WTC11 (cell line): ENCODE measurements around the gene SERPING1. TPM values are rescaled to one million over a fixed set of nuclear protein-coding genes. Genes with fewer than 3 reads are reported as not detected.

Experiments
- ATAC-seq: fragments of 200-7000 bp; cut with Tn5 transposase; 2 replicates; pipeline ENCODE4 v1.10.0; 2021; ENCODE audit warnings: mild to moderate bottlenecking, moderate library complexity
- CTCF ChIA-PET: fragments of 300-600 bp; sonication (Branson Sonifier 250); formaldehyde crosslinking; loops from one replicate; lab custom pipeline; 2021; ENCODE audit warnings: antibody characterized with exemption; lab: Charles Lee
- POLR2A ChIA-PET: fragments of 350-600 bp; sonication (Branson Sonifier 250); formaldehyde crosslinking; loops from one replicate; lab custom pipeline; 2021; ENCODE audit warnings: antibody characterized with exemption; lab: Charles Lee
- DNase-seq: peaks from one replicate; pipeline ENCODE4 v3.0.0; 2021; ENCODE audit warnings: low spot score
- H3K27ac Mint-ChIP-seq: 2 replicates; pipeline ENCODE4 v1.8.0; 2021; ENCODE audit warnings: mixed read lengths
- H3K27me3 Mint-ChIP-seq: 2 replicates; pipeline ENCODE4 v1.8.0; 2021; ENCODE audit warnings: low read depth, mild to moderate bottlenecking, moderate library complexity, mixed read lengths
- H3K36me3 Mint-ChIP-seq: 2 replicates; pipeline ENCODE4 v1.8.0; 2021; ENCODE audit warnings: mixed read lengths
- H3K4me1 Mint-ChIP-seq: 2 replicates; pipeline ENCODE4 v1.8.0; 2022; ENCODE audit warnings: mixed read lengths
- H3K4me3 Mint-ChIP-seq: 2 replicates; pipeline ENCODE4 v1.8.0; 2021; ENCODE audit warnings: mild to moderate bottlenecking, moderate library complexity, mixed read lengths
- H3K9me3 Mint-ChIP-seq: 2 replicates; pipeline ENCODE4 v1.8.0; 2021; ENCODE audit warnings: mixed read lengths
- ATF1 ChIP-seq: sonication (generic); formaldehyde crosslinking; IDR thresholded peaks from 2 replicates; pipeline ENCODE4 v1.8.1; 2023; ENCODE audit warnings: mild to moderate bottlenecking, moderate library complexity, missing genetic modification reagents
- EMX1 ChIP-seq: fragments of 250-450 bp; sonication (Bioruptor Pico); IDR thresholded peaks from 2 replicates; pipeline ENCODE4 v1.8.0; 2021; ENCODE audit warnings: mild to moderate bottlenecking
- ETV6 ChIP-seq: sonication (generic); formaldehyde crosslinking; IDR thresholded peaks from 2 replicates; pipeline ENCODE4 v1.8.1; 2022; ENCODE audit warnings: mild to moderate bottlenecking, missing genetic modification reagents
- MXD4 ChIP-seq: fragments of 250-450 bp; sonication (Bioruptor Pico); IDR thresholded peaks from 2 replicates; pipeline ENCODE4 v1.8.0; 2021; ENCODE audit warnings: mild to moderate bottlenecking, moderate library complexity, borderline replicate concordance
- NR1H2 ChIP-seq: sonication (generic); formaldehyde crosslinking; IDR thresholded peaks from 2 replicates; pipeline ENCODE4 v1.9.0; 2021; ENCODE audit warnings: mild to moderate bottlenecking, moderate library complexity, missing genetic modification reagents
- SMAD4 ChIP-seq: sonication (generic); formaldehyde crosslinking; IDR thresholded peaks from 2 replicates; pipeline ENCODE4 v1.8.0; 2022; ENCODE audit warnings: mild to moderate bottlenecking, missing genetic modification reagents
- TEAD4 ChIP-seq: sonication (generic); formaldehyde crosslinking; IDR thresholded peaks from 2 replicates; pipeline ENCODE4 v1.8.0; 2022; ENCODE audit warnings: mild to moderate bottlenecking, missing genetic modification reagents
- TP53 ChIP-seq: sonication (generic); formaldehyde crosslinking; IDR thresholded peaks from 2 replicates; pipeline ENCODE4 v1.8.1; 2023; ENCODE audit warnings: mild to moderate bottlenecking, missing genetic modification reagents
- ZNF219 ChIP-seq: sonication (generic); formaldehyde crosslinking; IDR thresholded peaks from 2 replicates; pipeline ENCODE4 v1.8.0; 2023; ENCODE audit warnings: missing genetic modification reagents, mild to moderate bottlenecking, borderline replicate concordance
- ZNF232 ChIP-seq: sonication (generic); formaldehyde crosslinking; IDR thresholded peaks from 2 replicates; pipeline ENCODE4 v1.8.0; 2022; ENCODE audit warnings: mild to moderate bottlenecking, missing genetic modification reagents
- ZNF396 ChIP-seq: fragments of 250-450 bp; sonication (Bioruptor Pico); IDR thresholded peaks from 2 replicates; pipeline ENCODE4 v1.8.0; 2021; ENCODE audit warnings: mild to moderate bottlenecking, moderate library complexity, borderline replicate concordance
- ZNF423 ChIP-seq: fragments of 250-450 bp; sonication (Bioruptor Pico); IDR thresholded peaks from 2 replicates; pipeline ENCODE4 v2.1.2; 2022; ENCODE audit warnings: mild to moderate bottlenecking, moderate library complexity
- total RNA-seq: library from RNA; stranded (reverse); gene quantifications from 3 replicates; pipeline ENCODE4 v1.2.3, GENCODE V29; 2021
- TF ChIP-seq, protein P1 (sequence below): sonication (generic); formaldehyde crosslinking; IDR thresholded peaks from 2 replicates; pipeline ENCODE4 v1.8.1; 2023; ENCODE audit warnings: mild to moderate bottlenecking, moderate library complexity, missing genetic modification reagents
- TF ChIP-seq, protein P2 (sequence below): fragments of 250-450 bp; sonication (Bioruptor Pico); conservative IDR thresholded peaks from 2 replicates; pipeline ENCODE4 v1.9.0; 2021; ENCODE audit warnings: mild to moderate bottlenecking
- TF ChIP-seq, protein P3 (sequence below): fragments of 250-450 bp; sonication (Bioruptor Pico); IDR thresholded peaks from 2 replicates; pipeline ENCODE4 v1.8.0; 2021; ENCODE audit warnings: mild to moderate bottlenecking
- TF ChIP-seq, protein P4 (sequence below): sonication (generic); formaldehyde crosslinking; IDR thresholded peaks from 2 replicates; pipeline ENCODE4 v1.8.1; 2023; ENCODE audit warnings: mild to moderate bottlenecking, missing genetic modification reagents
- TF ChIP-seq, protein P5 (sequence below): sonication (generic); formaldehyde crosslinking; IDR thresholded peaks from 2 replicates; pipeline ENCODE4 v1.8.1; 2022; ENCODE audit warnings: low read depth, missing genetic modification reagents, borderline replicate concordance
- TF ChIP-seq, protein P6 (sequence below): sonication (generic); formaldehyde crosslinking; IDR thresholded peaks from 2 replicates; pipeline ENCODE4 v1.8.1; 2022; ENCODE audit warnings: mild to moderate bottlenecking, moderate library complexity, missing genetic modification reagents

Gene SERPING1
- total RNA-seq, 1 experiment from 2014 or later = 49.1 TPM

DNA sequence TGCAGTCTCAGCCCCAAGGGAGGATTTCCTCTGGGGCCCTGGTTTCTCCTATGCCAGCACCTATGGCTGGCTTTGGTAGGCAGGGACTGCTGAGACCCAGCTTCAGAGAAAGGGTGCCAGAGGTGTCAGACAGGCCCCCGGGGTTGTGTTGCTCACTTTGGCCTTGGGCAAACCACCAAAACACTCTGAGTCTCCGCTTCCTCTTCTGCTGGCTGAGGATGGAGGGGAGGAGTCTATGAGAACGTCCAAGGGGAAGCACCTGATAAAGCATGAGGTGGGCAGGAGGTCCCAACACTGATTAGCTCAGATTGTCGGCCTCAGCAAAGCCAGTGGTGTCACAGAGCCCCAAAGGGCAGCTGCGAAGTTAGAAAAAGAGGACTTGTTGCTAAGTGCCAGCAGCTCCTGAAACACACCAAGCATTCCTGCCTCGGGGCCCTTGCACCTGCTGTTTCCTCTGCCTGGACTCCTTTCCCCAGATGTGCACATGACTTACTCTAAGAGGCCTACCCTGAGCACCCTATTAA is 49.6 kb upstream of the SERPING1 start (continued):
- TF ChIP-seq TEAD4 (CRISPR knock-in tag) = no peak
- no peak for TF ChIP-seq ZNF232 (CRISPR knock-in tag)
- TF ChIP-seq ATF1 (CRISPR knock-in tag) = no peak
- TF ChIP-seq EMX1 (CRISPR knock-in tag) = no peak
- TF ChIP-seq, protein P1, sequence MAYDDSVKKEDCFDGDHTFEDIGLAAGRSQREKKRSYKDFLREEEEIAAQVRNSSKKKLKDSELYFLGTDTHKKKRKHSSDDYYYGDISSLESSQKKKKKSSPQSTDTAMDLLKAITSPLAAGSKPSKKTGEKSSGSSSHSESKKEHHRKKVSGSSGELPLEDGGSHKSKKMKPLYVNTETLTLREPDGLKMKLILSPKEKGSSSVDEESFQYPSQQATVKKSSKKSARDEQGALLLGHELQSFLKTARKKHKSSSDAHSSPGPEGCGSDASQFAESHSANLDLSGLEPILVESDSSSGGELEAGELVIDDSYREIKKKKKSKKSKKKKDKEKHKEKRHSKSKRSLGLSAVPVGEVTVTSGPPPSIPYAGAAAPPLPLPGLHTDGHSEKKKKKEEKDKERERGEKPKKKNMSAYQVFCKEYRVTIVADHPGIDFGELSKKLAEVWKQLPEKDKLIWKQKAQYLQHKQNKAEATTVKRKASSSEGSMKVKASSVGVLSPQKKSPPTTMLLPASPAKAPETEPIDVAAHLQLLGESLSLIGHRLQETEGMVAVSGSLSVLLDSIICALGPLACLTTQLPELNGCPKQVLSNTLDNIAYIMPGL (CRISPR knock-in tag) = no peak
- TF ChIP-seq, protein P2, sequence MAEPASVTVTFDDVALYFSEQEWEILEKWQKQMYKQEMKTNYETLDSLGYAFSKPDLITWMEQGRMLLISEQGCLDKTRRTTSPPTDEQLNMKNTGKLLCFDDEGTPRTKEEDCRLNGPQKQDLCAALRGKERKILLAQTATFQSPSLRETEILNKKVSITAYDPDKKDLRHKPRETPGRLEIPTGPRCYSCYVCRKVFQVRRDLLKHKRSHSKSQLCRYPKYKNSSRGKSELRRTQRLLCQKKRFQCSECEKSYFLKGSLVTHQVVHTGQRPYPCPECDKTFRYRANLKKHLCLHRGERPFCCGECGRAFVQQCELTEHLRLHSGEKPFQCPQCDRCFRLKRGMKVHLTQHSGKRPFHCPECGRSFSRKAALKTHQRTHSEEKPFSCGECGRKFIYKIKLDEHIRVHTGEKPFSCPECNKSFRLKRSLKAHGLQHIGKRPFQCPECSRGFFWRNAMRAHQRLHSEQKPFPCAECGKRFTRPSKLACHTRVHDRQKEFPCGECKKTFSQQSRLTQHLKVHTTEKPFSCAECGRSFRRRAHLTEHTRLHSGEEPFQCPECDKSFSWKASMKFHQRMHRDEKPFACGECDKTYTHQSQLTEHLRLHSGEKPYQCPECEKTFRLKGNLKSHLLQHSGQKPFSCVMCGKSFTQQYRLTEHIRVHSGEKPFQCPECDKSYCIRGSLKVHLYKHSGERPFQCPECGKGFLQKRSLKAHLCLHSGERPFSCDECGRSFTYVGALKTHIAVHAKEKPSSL = no peak
- no peak for TF ChIP-seq ETV6 (CRISPR knock-in tag)
- TF ChIP-seq, protein P3, sequence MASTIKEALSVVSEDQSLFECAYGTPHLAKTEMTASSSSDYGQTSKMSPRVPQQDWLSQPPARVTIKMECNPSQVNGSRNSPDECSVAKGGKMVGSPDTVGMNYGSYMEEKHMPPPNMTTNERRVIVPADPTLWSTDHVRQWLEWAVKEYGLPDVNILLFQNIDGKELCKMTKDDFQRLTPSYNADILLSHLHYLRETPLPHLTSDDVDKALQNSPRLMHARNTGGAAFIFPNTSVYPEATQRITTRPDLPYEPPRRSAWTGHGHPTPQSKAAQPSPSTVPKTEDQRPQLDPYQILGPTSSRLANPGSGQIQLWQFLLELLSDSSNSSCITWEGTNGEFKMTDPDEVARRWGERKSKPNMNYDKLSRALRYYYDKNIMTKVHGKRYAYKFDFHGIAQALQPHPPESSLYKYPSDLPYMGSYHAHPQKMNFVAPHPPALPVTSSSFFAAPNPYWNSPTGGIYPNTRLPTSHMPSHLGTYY (CRISPR knock-in tag) = no peak
- TF ChIP-seq, protein P4, sequence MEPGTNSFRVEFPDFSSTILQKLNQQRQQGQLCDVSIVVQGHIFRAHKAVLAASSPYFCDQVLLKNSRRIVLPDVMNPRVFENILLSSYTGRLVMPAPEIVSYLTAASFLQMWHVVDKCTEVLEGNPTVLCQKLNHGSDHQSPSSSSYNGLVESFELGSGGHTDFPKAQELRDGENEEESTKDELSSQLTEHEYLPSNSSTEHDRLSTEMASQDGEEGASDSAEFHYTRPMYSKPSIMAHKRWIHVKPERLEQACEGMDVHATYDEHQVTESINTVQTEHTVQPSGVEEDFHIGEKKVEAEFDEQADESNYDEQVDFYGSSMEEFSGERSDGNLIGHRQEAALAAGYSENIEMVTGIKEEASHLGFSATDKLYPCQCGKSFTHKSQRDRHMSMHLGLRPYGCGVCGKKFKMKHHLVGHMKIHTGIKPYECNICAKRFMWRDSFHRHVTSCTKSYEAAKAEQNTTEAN = no peak

DNA sequence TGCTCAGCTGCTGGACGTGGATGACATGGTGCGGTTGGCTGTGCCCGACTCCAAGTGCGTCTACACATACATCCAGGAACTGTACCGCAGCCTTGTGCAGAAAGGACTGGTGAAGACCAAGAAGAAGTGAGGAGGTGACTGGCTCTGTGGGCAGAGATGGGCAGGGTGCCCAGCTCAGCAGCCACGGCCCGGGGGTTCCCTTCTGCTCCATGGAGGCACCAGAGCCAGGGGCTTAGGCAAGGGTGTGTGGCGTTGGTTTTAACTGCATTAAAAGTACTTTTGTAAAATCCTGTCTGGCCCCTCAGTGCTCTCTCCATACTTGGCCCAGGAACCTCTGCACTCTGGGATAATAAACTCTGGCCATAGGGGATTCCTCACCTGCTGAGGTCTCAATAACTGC is 47.5 kb upstream of the SERPING1 start:
- no peak for ATAC-seq
- peaks cover 3% of the 10 kb centered on the region for H3K4me1 Mint-ChIP-seq
- no peaks in the 10 kb centered on the region for H3K27me3 Mint-ChIP-seq
- no peak overlapping the region for H3K4me3 Mint-ChIP-seq
- no peak for DNase-seq
- CTCF ChIA-PET = interaction anchor here (0.8 to 0.9 kb wide), 2 partner anchors 57 to 94 kb away, joined by 3 to 4 read pairs; no protein-coding TSS in a partner anchor
- H3K9me3 Mint-ChIP-seq = no peaks in the 10 kb centered on the region
- TF ChIP-seq SMAD4 (CRISPR knock-in tag) = no peak
- TF ChIP-seq, protein P5, sequence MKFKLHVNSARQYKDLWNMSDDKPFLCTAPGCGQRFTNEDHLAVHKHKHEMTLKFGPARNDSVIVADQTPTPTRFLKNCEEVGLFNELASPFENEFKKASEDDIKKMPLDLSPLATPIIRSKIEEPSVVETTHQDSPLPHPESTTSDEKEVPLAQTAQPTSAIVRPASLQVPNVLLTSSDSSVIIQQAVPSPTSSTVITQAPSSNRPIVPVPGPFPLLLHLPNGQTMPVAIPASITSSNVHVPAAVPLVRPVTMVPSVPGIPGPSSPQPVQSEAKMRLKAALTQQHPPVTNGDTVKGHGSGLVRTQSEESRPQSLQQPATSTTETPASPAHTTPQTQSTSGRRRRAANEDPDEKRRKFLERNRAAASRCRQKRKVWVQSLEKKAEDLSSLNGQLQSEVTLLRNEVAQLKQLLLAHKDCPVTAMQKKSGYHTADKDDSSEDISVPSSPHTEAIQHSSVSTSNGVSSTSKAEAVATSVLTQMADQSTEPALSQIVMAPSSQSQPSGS = no peak
- TF ChIP-seq, protein P3 (CRISPR knock-in tag) = no peak
- H3K27ac Mint-ChIP-seq = no peak overlapping the region
- POLR2A ChIA-PET = no interaction called here
- H3K36me3 Mint-ChIP-seq = peaks cover 23% of the 10 kb centered on the region

DNA sequence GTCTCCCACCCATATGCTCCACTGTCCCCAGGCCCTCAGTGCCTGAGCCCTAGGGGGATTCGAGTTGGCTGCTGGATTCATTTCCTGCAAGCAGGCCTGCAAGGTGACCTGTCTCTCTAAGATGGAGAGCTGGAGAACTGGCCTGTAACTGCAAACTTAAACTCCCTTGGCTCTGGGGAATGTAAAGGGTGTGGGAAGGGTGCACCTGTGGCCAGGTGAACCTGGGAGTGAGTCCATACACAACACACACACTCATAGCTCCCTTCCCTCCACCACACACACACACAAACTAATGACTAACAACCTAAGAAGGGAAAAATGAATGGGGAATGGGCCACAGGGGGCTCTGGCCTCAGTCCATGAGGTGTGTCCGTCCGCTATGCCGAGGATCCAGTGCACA is 45.5 kb upstream of the SERPING1 start:
- no peak overlapping the region for H3K4me3 Mint-ChIP-seq
- peak overlapping the region; percentile 26; the same call in 1 of the 2 replicates for H3K27ac Mint-ChIP-seq
- DNase-seq = no peak
- CTCF ChIA-PET = interaction anchor here (1.0 kb wide), 1 partner anchor 95 kb away, joined by 4 read pairs; no protein-coding TSS in a partner anchor
- peaks cover 26% of the 10 kb centered on the region for H3K36me3 Mint-ChIP-seq
- H3K9me3 Mint-ChIP-seq = no peaks in the 10 kb centered on the region
- no peaks in the 10 kb centered on the region for H3K27me3 Mint-ChIP-seq
- H3K4me1 Mint-ChIP-seq = peaks cover 9% of the 10 kb centered on the region
- POLR2A ChIA-PET = no interaction called here
- ATAC-seq = no peak
- TF ChIP-seq ZNF396 (CRISPR knock-in tag) (no peak), NR1H2 (CRISPR knock-in tag) (no peak), TP53 (CRISPR knock-in tag) (no peak), MXD4 (no peak), ZNF219 (CRISPR knock-in tag) (no peak), ZNF423 (no peak), SMAD4 (CRISPR knock-in tag) (no peak)
- TF ChIP-seq, protein P6, sequence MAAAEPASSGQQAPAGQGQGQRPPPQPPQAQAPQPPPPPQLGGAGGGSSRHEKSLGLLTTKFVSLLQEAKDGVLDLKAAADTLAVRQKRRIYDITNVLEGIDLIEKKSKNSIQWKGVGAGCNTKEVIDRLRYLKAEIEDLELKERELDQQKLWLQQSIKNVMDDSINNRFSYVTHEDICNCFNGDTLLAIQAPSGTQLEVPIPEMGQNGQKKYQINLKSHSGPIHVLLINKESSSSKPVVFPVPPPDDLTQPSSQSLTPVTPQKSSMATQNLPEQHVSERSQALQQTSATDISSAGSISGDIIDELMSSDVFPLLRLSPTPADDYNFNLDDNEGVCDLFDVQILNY (CRISPR knock-in tag) = no peak
- TF ChIP-seq, protein P1 (CRISPR knock-in tag) = no peak
- TF ChIP-seq, protein P5 = no peak
